Lower lobe of right lung (tissue), 2 donors: ENCODE results near the gene ADAMTS20. TPM values are rescaled to one million over a fixed set of nuclear protein-coding genes. Genes with fewer than 3 reads are reported as not detected.
A peak's percentile ranks its signal among the peaks of the same experiment; 100 is the strongest.
"Not testable (repeated sequence)": the region's sequence is repeated elsewhere in the genome, so short reads cannot be mapped to it uniquely, and the experiment has no call there.

ENCODE experiments used
- ATAC-seq, 2 donors: fragments of 200-7000 bp; cut with Tn5 transposase; one replicate each; pipeline ENCODE4 v1.9.1; 2020 to 2022; ENCODE audit warnings: mild to moderate bottlenecking in 2 of 2, moderate library complexity in 2 of 2
- DNase-seq: peaks from one replicate; pipeline ENCODE4 v3.0.0-alpha.2; 2020
- H3K27ac ChIP-seq: fragments of 200-600 bp; one replicate; pipeline ENCODE4 v1.8.0; 2022
- H3K27me3 ChIP-seq: fragments of 200-600 bp; one replicate; pipeline ENCODE4 v1.8.0; 2022; ENCODE audit warnings: low read depth
- H3K36me3 ChIP-seq: fragments of 200-600 bp; one replicate; pipeline ENCODE4 v1.8.0; 2022; ENCODE audit warnings: mild to moderate bottlenecking
- H3K4me1 ChIP-seq: fragments of 200-600 bp; one replicate; pipeline ENCODE4 v1.8.0; 2022
- H3K4me3 ChIP-seq: fragments of 200-600 bp; one replicate; pipeline ENCODE4 v1.8.0; 2022; ENCODE audit warnings: mild to moderate bottlenecking
- H3K9me3 ChIP-seq: fragments of 200-600 bp; one replicate; pipeline ENCODE4 v1.8.0; 2022
- CTCF ChIP-seq: fragments of 200-600 bp; IDR thresholded peaks from one replicate; pipeline ENCODE4 v1.8.0; 2022; ENCODE audit warnings: antibody characterized with exemption, mild to moderate bottlenecking
- intact Hi-C: fragments of 100-400 bp; cut with DNase I; formaldehyde crosslinking; loops from one replicate; pipeline ENCODE4 v1.11.0; 2022
- total RNA-seq: library from RNA; stranded (reverse); fragmentation: NEBNext Ultra II Directional; extraction: Animal tissue kit (Norgen Biotek cat#: 25700); gene quantifications from one replicate; pipeline ENCODE4 v1.2.1, GENCODE V29; 2021
- donor health status: DM: no; HTN: yes; CAD: no; lungs with severe emphysema.

Gene ADAMTS20
- total RNA-seq, 1 donor from 2014 or later, result not detected

GRCh38 chr12:43348221-43348620 is 203.8 kb downstream of the ADAMTS20 start:
- H3K4me3 ChIP-seq, result no peak overlapping the region
- ATAC-seq (no peak), DNase-seq (no peak)
- no peaks in the 10 kb centered on the region for H3K4me1 ChIP-seq
- intact Hi-C loops, result no loop called here
- no peaks in the 10 kb centered on the region for H3K36me3 ChIP-seq
- TF ChIP-seq CTCF, result no peak
- H3K27ac ChIP-seq, result no peak overlapping the region
- H3K27me3 ChIP-seq, result no peaks in the 10 kb centered on the region
- H3K9me3 ChIP-seq, result peaks cover 10% of the 10 kb centered on the region

- Histone ChIP-seq H3K9me3 (peaks cover 10% of the 10 kb centered on the region), H3K4me1 (no peaks in the 10 kb centered on the region), H3K36me3 (no peaks in the 10 kb centered on the region), H3K27ac (no peak overlapping the region), H3K4me3 (no peak overlapping the region), H3K27me3 (no peaks in the 10 kb centered on the region)
- DNase-seq (no peak), ATAC-seq (no peak)
- intact Hi-C loops, result no loop called here
- TF ChIP-seq CTCF, result no peak
Measured at GRCh38 chr12:43347026-43347425, 205.0 kb downstream of the ADAMTS20 start.

- Histone ChIP-seq H3K9me3 (peaks cover 10% of the 10 kb centered on the region), H3K27ac (no peak overlapping the region), H3K36me3 (no peaks in the 10 kb centered on the region), H3K27me3 (no peaks in the 10 kb centered on the region), H3K4me1 (no peaks in the 10 kb centered on the region), H3K4me3 (no peak overlapping the region)
- ATAC-seq (no peak), DNase-seq (no peak)
- intact Hi-C loops, result no loop called here
- no peak for TF ChIP-seq CTCF
Measured at GRCh38 chr12:43345023-43345422, 207.0 kb downstream of the ADAMTS20 start.

- ATAC-seq, DNase-seq, intact Hi-C loops, H3K4me1 ChIP-seq, H3K36me3 ChIP-seq, H3K4me3 ChIP-seq, H3K27me3 ChIP-seq, H3K27ac ChIP-seq, H3K9me3 ChIP-seq: not testable (repeated sequence)
Measured at GRCh38 chr12:43341785-43342313, 210.2 kb downstream of the ADAMTS20 start.

- intact Hi-C loops, result no loop called here
- ATAC-seq, result peak; percentile 80 to 89
- peak; percentile 58 for TF ChIP-seq CTCF
- Histone ChIP-seq H3K4me3 (no peak overlapping the region), H3K27me3 (no peaks in the 10 kb centered on the region), H3K4me1 (peaks cover 6% of the 10 kb centered on the region), H3K27ac (no peak overlapping the region), H3K36me3 (no peaks in the 10 kb centered on the region), H3K9me3 (no peaks in the 10 kb centered on the region)
- DNase-seq, result no peak
Measured at GRCh38 chr12:43338848-43339526, 213.0 kb downstream of the ADAMTS20 start.

- no peak for ATAC-seq
- Histone ChIP-seq H3K36me3 (no peaks in the 10 kb centered on the region), H3K9me3 (no peaks in the 10 kb centered on the region), H3K4me1 (peaks cover 6% of the 10 kb centered on the region), H3K27ac (no peak overlapping the region), H3K27me3 (no peaks in the 10 kb centered on the region), H3K4me3 (no peak overlapping the region)
- intact Hi-C loops, result no loop called here
- TF ChIP-seq CTCF, result no peak
- DNase-seq, result no peak
Measured at GRCh38 chr12:43337571-43338444, 214.2 kb downstream of the ADAMTS20 start.
